ENCODE data around the gene SSH3.

Gene SSH3

GRCh38 chr11:67268081-67268961 is 35.0 kb upstream of the SSH3 start:
- peak; percentile 93 to 96 for DNase-seq

DNA sequence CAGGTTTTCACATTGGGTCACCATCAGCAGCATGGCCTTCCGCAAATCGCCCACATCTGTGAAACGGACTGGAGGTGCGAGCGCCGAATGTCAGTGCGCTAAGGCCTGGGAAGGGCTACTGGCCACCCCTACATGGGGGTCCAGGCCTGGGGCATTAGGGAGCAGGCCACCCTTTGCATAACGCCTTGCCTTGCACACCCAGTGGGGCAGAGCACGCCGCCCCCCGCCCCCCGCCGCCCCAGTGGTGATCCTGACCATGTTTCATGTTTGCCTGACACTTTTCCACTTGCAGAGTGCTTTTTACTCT is 34.4 kb upstream of the SSH3 start:
- no peak for DNase-seq

- DNase-seq: peak; percentile 48 to 52
Observed at GRCh38 chr11:67269401-67270255, 33.7 kb upstream of the SSH3 start.

DNA sequence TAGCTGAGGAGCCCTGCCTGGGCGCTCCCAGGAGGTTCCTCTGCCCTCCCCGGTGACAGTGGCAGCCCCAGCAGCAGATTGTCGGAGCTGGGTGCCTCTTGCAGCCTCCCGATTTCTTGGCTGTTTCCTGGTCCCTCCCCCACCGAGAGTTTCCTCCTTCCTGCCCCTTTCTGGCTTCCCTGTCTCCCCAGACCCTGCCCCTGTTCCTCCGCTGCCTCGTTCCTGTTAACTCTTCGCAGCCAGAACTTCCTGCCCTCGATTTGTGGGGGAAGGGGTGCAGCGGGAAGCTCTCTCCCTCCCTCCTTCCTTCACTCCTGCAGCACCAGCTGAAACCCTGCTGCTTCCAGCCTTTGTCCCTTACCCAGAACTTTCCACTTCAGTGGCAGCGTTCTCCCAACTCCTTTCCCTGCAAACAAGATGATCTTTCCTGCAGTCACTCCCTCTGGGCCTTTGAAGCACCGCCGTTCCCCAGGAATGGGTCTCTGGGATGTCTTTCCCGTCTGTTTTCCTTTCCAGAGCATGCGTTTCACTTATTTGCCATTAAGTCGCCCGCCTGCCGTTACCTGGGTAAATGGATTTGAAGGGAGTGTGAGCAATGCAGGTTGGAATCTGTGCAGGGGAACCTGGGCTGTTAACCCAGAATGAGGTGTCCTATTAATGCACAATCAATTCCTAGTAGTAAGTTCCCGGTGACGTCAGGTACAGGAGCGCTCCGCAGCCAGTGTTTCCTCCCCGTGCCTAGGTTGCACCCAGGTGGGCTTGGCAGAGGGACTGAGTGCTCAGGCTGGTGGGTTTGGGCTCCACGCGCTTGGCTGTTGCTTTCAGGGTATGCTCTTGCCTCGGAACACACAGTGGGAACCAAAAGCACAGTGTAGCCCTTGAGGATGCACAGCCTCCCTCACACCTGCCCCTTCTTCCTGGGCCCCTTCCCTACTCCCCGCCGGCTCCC is 32.8 kb upstream of the SSH3 start:
- DNase-seq: peak; percentile 62 to 82

DNA sequence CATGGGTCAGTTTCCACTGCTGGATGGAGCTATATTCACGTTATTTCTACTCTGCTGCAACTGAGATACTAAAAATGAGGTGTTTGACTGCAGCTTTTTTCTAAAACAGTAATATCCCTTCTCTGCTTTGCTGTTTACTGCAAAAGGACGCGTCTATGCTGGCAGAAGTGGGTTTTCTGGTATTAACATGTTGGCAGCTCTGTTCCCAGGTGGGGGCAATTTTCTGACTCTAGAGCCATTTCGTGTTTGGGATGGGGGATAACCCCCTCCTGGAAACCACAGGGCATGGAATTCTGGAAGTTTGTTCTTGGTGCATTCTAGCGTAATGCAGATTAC is 32.2 kb upstream of the SSH3 start:
- no peak for DNase-seq

DNA sequence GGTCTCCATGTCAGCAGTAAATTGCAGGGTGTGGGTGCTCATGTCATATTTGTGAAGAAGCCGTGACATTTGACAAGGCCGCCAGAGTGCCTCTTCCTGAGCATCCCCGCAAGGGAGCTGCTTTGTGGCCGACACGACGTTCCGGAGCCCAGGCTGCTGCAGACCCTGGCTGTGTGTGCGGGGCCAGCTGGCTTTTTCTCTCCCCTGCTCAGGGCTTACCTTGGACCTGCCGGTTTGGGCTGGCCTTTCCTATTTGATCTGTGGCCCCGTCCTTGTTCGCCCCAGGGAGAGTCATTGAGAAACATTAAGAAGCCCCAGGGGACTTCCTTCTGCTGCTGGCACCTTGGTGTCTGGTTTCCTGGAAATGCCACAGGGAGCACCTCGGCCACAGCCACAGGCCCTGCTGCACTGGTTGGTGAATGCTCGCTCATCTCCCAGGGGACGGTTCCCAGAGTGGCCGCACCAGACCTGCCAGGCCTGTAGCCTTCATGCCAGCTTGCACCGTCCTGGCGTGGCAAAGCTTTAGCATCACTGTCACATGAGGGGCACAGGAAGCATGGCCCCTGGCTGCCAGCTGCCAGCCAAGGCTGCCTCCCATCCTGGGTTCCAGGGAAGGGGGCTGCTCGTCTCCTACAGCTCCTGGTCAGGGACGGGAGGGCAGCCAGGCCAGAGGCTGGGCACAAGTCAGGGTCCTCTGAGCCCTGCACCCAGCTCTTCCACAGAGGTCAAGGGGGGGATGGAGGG is 31.6 kb upstream of the SSH3 start:
- no peak for DNase-seq

DNA sequence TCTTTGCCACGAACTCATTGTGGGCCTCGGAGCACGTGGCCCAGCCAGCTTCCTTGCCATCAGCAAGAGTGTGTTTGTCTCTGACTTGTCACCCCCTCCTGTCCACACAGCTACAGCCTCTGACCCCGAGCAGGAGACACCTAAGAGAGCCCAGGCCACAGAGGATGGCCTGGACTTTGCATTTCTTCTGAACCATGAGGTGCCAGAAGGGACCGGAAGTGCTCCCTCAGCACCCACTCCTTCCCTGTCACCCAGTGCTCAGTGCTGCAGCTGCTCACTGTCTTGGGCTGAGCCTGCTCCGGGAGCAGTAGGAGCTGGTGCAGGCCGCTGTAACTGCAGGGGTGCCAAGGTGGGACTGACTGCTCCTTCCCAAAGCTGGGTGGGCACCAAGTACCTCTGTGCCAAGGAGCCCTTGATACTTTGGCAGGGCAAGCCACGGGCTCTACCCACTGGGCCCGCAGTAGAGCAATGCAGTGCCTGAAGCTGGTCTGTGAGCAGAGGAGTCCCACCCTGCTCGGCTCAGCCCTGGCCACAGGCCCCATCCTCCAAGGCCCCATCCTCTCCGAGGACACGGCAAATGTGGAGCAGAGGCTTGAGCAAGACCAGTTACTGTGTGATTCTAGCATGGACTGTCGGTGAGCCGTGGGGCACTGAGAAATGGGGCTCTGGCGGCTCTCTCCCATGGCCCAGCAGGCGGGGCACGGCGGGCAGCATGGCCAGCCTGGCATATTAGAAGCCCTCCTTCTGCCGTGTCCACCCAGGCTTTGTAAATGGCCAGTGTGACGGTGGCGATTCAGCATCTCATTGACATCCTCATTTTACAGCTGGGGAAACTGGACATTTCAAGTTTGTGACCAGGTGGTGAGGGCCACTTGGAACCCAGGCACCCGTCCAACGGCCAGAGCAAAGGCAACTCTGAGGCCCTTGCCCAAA is 30.7 kb upstream of the SSH3 start:
- DNase-seq: peak; percentile 36 to 73

- peak in 1 of 2 donors; percentile 31 for DNase-seq
Observed at GRCh38 chr11:67273260-67273990, 29.9 kb upstream of the SSH3 start.

GRCh38 chr11:67274768-67275605 is 28.3 kb upstream of the SSH3 start:
- no peak for DNase-seq

DNA sequence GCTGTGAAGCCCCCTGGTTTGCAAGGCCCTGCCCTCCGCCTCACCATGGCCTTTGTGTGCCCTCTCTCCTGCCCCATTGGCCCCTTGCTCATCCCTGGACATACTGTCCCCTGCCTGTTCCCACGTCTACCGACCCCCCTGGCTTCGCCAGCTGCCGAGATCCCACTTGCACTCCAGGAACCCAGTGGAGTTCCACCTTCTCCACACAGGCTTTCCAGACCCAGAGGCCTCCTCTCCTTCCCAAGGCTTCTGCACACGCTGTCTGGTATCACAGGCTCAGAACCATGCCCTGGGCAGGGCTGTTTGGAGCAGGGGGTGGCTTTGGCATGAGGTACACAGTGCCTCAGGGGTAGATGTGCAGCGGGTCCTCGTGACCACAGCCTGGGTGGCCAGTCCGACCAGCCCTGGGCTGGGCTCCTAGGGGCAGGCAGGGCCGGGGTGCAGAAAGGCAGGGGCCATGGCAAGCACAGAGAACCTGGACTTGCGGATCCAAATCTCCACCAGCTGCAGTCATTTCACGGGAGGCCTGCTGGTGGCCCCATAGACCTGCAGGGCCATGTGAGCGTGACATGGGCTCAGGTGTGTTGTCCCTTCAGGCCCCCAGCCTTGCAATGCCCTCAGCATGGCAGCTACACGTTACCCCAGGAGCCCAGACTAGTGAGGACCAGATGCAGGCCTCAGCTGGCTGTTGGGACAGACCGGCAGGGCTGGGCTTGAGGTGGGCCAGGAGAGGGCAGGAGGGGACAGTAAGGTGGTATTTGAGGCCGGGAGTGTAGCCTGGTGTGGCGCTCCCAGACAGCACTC is 27.5 kb upstream of the SSH3 start:
- no peak for DNase-seq

DNA sequence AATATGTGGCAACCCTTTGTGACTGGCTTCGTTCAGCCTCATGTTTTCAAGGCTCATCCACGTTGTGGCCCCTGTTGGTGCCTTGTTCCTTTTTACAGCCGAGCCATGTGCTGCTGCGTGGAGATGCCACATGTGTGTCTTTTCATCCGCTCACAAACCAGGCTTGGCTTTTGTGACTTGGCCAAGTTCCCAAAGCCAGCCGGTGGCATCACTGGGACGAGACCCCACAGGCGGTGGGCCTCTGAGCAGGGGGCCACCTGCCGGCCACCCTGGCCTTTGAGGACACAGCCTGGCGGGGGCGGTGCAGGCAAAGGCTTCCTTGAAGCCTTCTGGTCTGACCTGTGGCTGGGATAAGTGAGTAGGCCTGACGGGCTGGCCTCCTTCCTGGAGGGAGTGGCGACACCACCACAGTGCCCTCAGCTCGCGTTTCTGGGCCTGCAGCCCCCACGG is 26.5 kb upstream of the SSH3 start:
- DNase-seq: peak; percentile 70 to 77

DNA sequence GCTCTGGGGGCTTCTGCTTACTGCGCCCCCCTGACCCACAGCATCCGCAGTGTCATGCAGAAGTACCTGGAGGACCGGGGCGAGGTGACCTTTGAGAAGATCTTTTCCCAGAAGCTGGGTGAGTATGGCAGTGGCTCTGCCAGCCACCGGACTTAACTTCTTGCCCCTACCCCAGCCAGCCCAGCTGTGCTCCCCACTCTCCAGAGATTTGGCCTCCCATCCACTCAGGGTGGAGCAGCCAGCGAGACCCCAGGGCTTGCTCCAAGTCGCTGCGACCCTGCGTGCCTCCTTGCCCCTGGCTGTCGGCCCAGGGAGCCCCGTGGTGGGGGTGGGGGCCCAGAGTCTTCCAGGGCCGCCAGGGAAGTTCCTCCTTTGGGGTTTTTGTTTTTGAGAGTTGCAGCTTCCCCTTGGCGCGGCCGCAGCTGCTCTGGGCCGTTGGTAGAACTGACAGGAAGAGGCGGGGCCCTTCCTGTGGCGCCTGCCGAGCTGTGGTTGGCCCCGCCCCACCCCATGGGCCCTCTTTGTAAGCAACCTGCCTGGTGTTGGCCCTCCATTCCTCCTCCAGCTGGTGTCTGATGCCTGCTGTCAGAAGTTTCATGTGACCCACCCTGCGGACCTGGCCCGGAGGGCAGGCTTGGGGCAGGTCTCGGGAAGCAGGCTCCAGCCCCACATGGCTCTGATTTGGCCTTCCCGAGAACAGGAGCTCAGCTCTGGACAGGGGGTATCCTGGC is 25.9 kb upstream of the SSH3 start:
- peak; percentile 97 to 98 for DNase-seq

- no peak for DNase-seq
Observed at GRCh38 chr11:67278135-67278938, 25.0 kb upstream of the SSH3 start.

GRCh38 chr11:67278939-67279588 is 24.3 kb upstream of the SSH3 start:
- DNase-seq: no peak

GRCh38 chr11:67279589-67280340 is 23.6 kb upstream of the SSH3 start:
- DNase-seq: no peak

All from inflammatory macrophage (primary cell).